ENCODE results near the gene ACTR3. TPM values are rescaled to one million over a fixed set of nuclear protein-coding genes. Genes with fewer than 3 reads are reported as not detected.

ACTR3 gene
- total and polyA plus RNA-seq, 4 donors: 34.4 to 99.6 (median 51.8) TPM

DNA sequence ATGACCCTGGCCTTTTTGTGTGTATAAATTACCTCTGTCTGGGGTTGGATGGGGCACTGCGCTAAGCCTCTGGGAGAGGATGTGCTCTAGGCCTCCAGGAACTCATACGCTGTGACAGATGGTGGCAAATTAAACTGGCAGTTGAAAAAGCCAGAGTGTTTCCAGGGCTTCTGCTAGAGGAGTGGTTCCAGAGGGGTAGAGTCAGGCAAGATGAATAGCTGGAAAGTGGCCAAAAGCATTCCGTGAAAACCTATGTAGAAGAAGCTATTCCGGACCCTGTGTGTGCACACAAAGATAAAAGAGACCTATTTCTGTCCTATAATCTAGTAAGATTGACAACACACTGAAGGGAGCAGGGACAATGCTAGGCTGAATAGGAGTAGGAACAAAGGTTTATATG lies 84.8 kb downstream of the ACTR3 start (continued):
- TF ChIP-seq, protein P1, sequence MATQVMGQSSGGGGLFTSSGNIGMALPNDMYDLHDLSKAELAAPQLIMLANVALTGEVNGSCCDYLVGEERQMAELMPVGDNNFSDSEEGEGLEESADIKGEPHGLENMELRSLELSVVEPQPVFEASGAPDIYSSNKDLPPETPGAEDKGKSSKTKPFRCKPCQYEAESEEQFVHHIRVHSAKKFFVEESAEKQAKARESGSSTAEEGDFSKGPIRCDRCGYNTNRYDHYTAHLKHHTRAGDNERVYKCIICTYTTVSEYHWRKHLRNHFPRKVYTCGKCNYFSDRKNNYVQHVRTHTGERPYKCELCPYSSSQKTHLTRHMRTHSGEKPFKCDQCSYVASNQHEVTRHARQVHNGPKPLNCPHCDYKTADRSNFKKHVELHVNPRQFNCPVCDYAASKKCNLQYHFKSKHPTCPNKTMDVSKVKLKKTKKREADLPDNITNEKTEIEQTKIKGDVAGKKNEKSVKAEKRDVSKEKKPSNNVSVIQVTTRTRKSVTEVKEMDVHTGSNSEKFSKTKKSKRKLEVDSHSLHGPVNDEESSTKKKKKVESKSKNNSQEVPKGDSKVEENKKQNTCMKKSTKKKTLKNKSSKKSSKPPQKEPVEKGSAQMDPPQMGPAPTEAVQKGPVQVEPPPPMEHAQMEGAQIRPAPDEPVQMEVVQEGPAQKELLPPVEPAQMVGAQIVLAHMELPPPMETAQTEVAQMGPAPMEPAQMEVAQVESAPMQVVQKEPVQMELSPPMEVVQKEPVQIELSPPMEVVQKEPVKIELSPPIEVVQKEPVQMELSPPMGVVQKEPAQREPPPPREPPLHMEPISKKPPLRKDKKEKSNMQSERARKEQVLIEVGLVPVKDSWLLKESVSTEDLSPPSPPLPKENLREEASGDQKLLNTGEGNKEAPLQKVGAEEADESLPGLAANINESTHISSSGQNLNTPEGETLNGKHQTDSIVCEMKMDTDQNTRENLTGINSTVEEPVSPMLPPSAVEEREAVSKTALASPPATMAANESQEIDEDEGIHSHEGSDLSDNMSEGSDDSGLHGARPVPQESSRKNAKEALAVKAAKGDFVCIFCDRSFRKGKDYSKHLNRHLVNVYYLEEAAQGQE (IDR thresholded peaks at IDR 0.05): no peak

DNA sequence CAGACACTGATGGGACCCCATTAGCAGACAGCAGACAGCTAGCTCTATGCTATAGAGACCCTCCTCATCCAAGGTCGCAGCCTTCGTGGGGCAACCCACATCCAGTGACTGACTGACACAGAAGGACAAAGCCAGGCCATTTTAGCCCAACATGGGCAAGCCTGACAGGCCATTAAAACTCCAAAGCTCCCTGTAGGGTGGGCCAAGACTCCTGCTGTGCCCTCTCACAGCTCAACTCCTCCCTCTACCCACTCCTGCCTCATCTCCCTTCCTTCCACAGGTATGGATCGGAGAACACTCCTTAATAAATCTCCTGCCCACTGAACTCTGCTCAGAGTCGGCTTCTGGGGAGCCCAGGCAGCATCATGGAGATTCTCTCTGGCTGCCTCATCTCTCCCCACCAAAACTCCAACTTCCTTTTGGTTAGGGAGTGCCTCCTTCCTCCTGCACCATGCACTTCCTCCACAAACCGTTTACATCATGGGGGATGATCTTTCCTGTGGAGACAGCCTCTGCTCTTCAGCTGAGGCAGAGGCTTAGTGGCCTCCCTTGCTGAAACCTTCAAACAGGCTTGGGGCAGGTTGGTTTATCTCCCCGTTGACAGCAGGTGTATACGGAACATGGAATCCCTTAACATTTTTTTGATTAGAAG lies 86.5 kb downstream of the ACTR3 start:
- Histone ChIP-seq H3K9me3 (ENCODE audit: control insufficient read depth in 4 of 4, low read length in 3 of 4) (no peaks in the 10 kb centered on the region), H3K36me3 (ENCODE audit: control insufficient read depth in 4 of 4, insufficient read depth in 3 of 4, low read depth in 1 of 4, low read length in 3 of 4) (peaks cover 0 to 2% (median 0%) of the 10 kb centered on the region in 4 donors), H3K27ac (ENCODE audit: low read depth in 1 of 2, low read length in 2 of 2) (no peak overlapping the region), H3K9ac (ENCODE audit: low read depth in 1 of 2, low read length in 2 of 2) (no peak overlapping the region), H3K27me3 (ENCODE audit: control insufficient read depth in 4 of 4, insufficient read depth in 4 of 4, low read length in 3 of 4) (no peaks in the 10 kb centered on the region), H3K4me1 (ENCODE audit: control insufficient read depth in 4 of 4, insufficient read depth in 4 of 4, low read length in 3 of 4) (no peaks in the 10 kb centered on the region), H3K4me3 (ENCODE audit: low read depth in 1 of 3, low read length in 3 of 3) (no peak overlapping the region)
- WGBS: 84% methylated on average over 7 of the region's 7 CpGs
- TF ChIP-seq RXRA (IDR thresholded peaks at IDR 0.05): no peak
- no peak for TF ChIP-seq ATF3 (IDR thresholded peaks at IDR 0.05)
- TF ChIP-seq, protein P2, sequence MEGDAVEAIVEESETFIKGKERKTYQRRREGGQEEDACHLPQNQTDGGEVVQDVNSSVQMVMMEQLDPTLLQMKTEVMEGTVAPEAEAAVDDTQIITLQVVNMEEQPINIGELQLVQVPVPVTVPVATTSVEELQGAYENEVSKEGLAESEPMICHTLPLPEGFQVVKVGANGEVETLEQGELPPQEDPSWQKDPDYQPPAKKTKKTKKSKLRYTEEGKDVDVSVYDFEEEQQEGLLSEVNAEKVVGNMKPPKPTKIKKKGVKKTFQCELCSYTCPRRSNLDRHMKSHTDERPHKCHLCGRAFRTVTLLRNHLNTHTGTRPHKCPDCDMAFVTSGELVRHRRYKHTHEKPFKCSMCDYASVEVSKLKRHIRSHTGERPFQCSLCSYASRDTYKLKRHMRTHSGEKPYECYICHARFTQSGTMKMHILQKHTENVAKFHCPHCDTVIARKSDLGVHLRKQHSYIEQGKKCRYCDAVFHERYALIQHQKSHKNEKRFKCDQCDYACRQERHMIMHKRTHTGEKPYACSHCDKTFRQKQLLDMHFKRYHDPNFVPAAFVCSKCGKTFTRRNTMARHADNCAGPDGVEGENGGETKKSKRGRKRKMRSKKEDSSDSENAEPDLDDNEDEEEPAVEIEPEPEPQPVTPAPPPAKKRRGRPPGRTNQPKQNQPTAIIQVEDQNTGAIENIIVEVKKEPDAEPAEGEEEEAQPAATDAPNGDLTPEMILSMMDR (IDR thresholded peaks at IDR 0.05; ENCODE audit: low read depth, low read length, missing input control): no peak
- TF ChIP-seq GABPA (IDR thresholded peaks at IDR 0.05 in 1 of 2, conservative IDR thresholded peaks at IDR 0.05 in 1 of 2): no peak
- no peak for TF ChIP-seq SP1 (IDR thresholded peaks at IDR 0.05)
- TF ChIP-seq FOXA2 (IDR thresholded peaks at IDR 0.05): no peak
- no peak for TF ChIP-seq EGR1 (IDR thresholded peaks at IDR 0.05; ENCODE audit: low read depth in 2 of 2)
- no peak for TF ChIP-seq NR2F2 (IDR thresholded peaks at IDR 0.05)
- no peak for TF ChIP-seq TAF1 (conservative IDR thresholded peaks at IDR 0.05)
- TF ChIP-seq, protein P1 (IDR thresholded peaks at IDR 0.05): no peak
- no peak for TF ChIP-seq YY1 (IDR thresholded peaks at IDR 0.05)
- no peak for TF ChIP-seq HNF4G (IDR thresholded peaks at IDR 0.05)
- no peak for TF ChIP-seq FOXA1 (IDR thresholded peaks at IDR 0.05)
- TF ChIP-seq ZBTB33 (IDR thresholded peaks at IDR 0.05): no peak
- TF ChIP-seq, protein P3, sequence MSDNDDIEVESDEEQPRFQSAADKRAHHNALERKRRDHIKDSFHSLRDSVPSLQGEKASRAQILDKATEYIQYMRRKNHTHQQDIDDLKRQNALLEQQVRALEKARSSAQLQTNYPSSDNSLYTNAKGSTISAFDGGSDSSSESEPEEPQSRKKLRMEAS (IDR thresholded peaks at IDR 0.05): no peak
- TF ChIP-seq JUND (IDR thresholded peaks at IDR 0.05): no peak
- TF ChIP-seq RAD21 (IDR thresholded peaks at IDR 0.05): no peak
- TF ChIP-seq HNF4A (conservative IDR thresholded peaks at IDR 0.05): no peak
- DNase-seq (ENCODE audit: low spot score): no peak

Data from liver (tissue), 9 donors.